Astrocyte (in vitro differentiated cells and primary cell): ENCODE data around the gene STUM. TPM values are rescaled to one million over a fixed set of nuclear protein-coding genes. Genes with fewer than 3 reads are reported as not detected.

ENCODE experiments used
- DNase-seq: peaks from one replicate; pipeline ENCODE4 v3.0.0-alpha.2; 2010; ENCODE audit warnings: low read depth
- FAIRE-seq: peaks from 2 replicates; lab custom pipeline; 2011; peaks lifted over from hg19 to GRCh38; lab: Jason Lieb, UNC
- H2AFZ ChIP-seq: 2 replicates; pipeline ENCODE4 v1.6.0; 2012; ENCODE audit warnings: low read depth, low read length, inconsistent platforms
- H3K27ac ChIP-seq: 2 replicates; pipeline ENCODE4 v1.5.1; 2011; ENCODE audit warnings: low read depth, low read length, inconsistent platforms
- H3K27me3 ChIP-seq: 2 replicates; pipeline ENCODE4 v1.6.0; 2011; ENCODE audit warnings: low read length, inconsistent platforms; ENCODE audit not compliant: insufficient read depth
- H3K36me3 ChIP-seq: 2 replicates; pipeline ENCODE4 v1.5.1; 2011; ENCODE audit warnings: low read length, inconsistent platforms; ENCODE audit not compliant: insufficient read depth
- H3K4me1 ChIP-seq: 2 replicates; pipeline ENCODE4 v1.5.1; 2011; ENCODE audit warnings: low read length, inconsistent platforms; ENCODE audit not compliant: insufficient read depth
- H3K4me2 ChIP-seq: 2 replicates; pipeline ENCODE4 v1.6.0; 2012; ENCODE audit warnings: low read length, inconsistent platforms
- H3K4me3 ChIP-seq: 2 replicates; pipeline ENCODE4 v1.5.1; 2011; ENCODE audit warnings: low read depth, mild to moderate bottlenecking, low read length, inconsistent platforms; ENCODE audit not compliant: insufficient read depth
- H3K79me2 ChIP-seq: 2 replicates; pipeline ENCODE4 v1.6.0; 2012; ENCODE audit warnings: mild to moderate bottlenecking, low read length, inconsistent platforms; ENCODE audit not compliant: insufficient read depth
- H3K9ac ChIP-seq: 2 replicates; pipeline ENCODE4 v1.6.0; 2012; ENCODE audit warnings: mild to moderate bottlenecking, low read length, inconsistent platforms
- H3K9me3 ChIP-seq: 2 replicates; pipeline ENCODE4 v1.5.1; 2012; ENCODE audit warnings: low read depth, mild to moderate bottlenecking, low read length, inconsistent platforms; ENCODE audit not compliant: insufficient read depth
- H4K20me1 ChIP-seq: 2 replicates; pipeline ENCODE4 v1.6.0; 2012; ENCODE audit warnings: low read length, inconsistent platforms; ENCODE audit not compliant: insufficient read depth
- H3K27ac Mint-ChIP-seq: one replicate; pipeline ENCODE4 v1.8.0; 2021; ENCODE audit warnings: mild to moderate bottlenecking, mixed read lengths; ENCODE audit not compliant: unreplicated experiment
- H3K27me3 Mint-ChIP-seq: one replicate; pipeline ENCODE4 v1.8.0; 2021; ENCODE audit warnings: low read depth, mixed read lengths; ENCODE audit not compliant: unreplicated experiment
- H3K36me3 Mint-ChIP-seq: one replicate; pipeline ENCODE4 v1.8.0; 2021; ENCODE audit warnings: low read depth, mixed read lengths; ENCODE audit not compliant: unreplicated experiment
- H3K4me1 Mint-ChIP-seq: one replicate; pipeline ENCODE4 v1.8.0; 2021; ENCODE audit warnings: low read depth, mixed read lengths; ENCODE audit not compliant: unreplicated experiment
- H3K4me3 Mint-ChIP-seq: one replicate; pipeline ENCODE4 v1.8.0; 2021; ENCODE audit warnings: mild to moderate bottlenecking, moderate library complexity, mixed read lengths; ENCODE audit not compliant: unreplicated experiment
- H3K9me3 Mint-ChIP-seq: one replicate; pipeline ENCODE4 v1.8.0; 2021; ENCODE audit warnings: mild to moderate bottlenecking, mixed read lengths; ENCODE audit not compliant: unreplicated experiment
- CTCF ChIP-seq: IDR thresholded peaks from 2 replicates; pipeline ENCODE4 v1.5.1; 2011; ENCODE audit warnings: low read depth, mild to moderate bottlenecking, inconsistent platforms, low read length, moderate library complexity; ENCODE audit not compliant: insufficient read depth
- EZH2 ChIP-seq: IDR thresholded peaks from 2 replicates; pipeline ENCODE4 v1.6.1; 2012; ENCODE audit warnings: mild to moderate bottlenecking, low read length, inconsistent platforms; ENCODE audit not compliant: insufficient read depth
- total RNA-seq: library from RNA; stranded (reverse); gene quantifications from 2 replicates; pipeline ENCODE4 v1.2.1, GENCODE V29; 2021

Gene STUM
- total RNA-seq, 1 donor from 2014 or later = not detected

DNA sequence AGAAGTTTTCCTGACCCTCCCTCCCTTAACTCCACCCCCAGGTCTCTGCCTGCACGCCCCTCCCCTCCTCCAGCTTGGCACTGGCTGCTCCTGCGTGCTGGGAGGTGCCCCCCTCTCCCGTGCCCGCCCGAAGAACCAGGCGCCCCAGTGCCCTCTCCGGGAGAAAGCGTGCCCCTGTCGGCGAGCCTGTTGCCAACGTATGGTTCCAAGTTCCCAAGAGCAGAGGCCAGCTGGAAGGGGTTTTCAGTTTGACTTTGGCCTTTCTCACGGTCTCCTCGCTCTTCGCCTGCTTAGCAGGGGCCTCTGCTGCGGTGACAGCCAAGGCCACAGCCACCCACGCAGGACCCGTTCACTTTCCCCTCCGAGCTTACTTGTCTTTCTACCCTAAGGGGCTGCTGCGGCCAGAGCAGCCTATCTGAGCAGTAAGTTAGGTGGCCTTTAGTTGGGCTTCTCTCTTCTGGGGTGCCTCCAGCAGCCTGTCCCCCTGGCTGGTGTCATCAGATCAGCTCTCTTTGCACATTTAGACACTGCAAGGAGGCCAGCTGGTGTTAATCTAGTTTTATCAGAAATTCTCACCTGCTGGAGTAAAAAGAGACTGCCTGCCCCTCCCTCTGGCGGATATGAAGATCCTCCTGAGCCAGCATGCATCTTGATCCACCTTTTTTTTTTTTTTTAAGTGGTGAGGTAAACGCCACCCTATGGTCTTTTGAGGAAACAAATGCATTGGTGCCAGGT lies 1.5 kb downstream of the STUM start:
- H3K4me1 ChIP-seq = peaks cover 3% of the 10 kb centered on the region
- no peaks in the 10 kb centered on the region for H4K20me1 ChIP-seq
- H3K27me3 ChIP-seq = peaks cover 53% of the 10 kb centered on the region
- H3K36me3 ChIP-seq = no peaks in the 10 kb centered on the region
- H3K4me3 Mint-ChIP-seq = no peak overlapping the region
- TF ChIP-seq CTCF (no peak), EZH2 (no peak)
- peak overlapping the region; percentile 84 for H3K4me2 ChIP-seq
- H3K36me3 Mint-ChIP-seq = no peaks in the 10 kb centered on the region
- peaks cover 2% of the 10 kb centered on the region for H3K4me1 Mint-ChIP-seq
- H3K79me2 ChIP-seq = no peaks in the 10 kb centered on the region
- H3K27me3 Mint-ChIP-seq = peaks cover 64% of the 10 kb centered on the region
- H2AFZ ChIP-seq = no peak overlapping the region
- DNase-seq (no peak), FAIRE-seq (no peak)
- H3K4me3 ChIP-seq = no peak overlapping the region
- H3K9ac ChIP-seq = no peak overlapping the region
- no peak overlapping the region for H3K27ac ChIP-seq
- no peaks in the 10 kb centered on the region for H3K9me3 ChIP-seq
- H3K9me3 Mint-ChIP-seq = no peaks in the 10 kb centered on the region
- H3K27ac Mint-ChIP-seq = no peak overlapping the region

DNA sequence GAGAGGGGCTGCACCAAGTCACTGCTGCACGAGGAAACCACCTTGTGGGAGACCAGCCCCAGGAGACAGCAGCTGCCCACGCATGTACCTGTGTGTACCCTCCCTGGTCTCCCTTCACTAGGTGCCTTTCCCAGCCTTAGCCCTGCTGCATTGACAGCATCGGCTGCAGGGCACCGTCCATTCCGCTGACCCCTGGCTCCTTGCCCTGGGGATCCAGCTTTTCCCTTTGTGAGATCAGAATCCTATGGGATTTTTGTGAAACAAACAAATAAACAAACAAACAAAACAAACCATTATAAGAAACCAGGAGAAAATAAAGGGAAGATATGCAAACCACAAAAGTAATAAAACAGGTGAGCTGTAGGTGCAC lies 2.1 kb downstream of the STUM start:
- Histone ChIP-seq H4K20me1 (no peaks in the 10 kb centered on the region), H3K9me3 (no peaks in the 10 kb centered on the region), H3K4me3 (no peak overlapping the region), H2AFZ (no peak overlapping the region), H3K36me3 (no peaks in the 10 kb centered on the region), H3K79me2 (no peaks in the 10 kb centered on the region), H3K27ac (no peak overlapping the region), H3K27me3 (peaks cover 54% of the 10 kb centered on the region), H3K9ac (no peak overlapping the region), H3K4me1 (peaks cover 3% of the 10 kb centered on the region), H3K4me2 (no peak overlapping the region)
- Mint-ChIP-seq H3K9me3 (no peaks in the 10 kb centered on the region), H3K27me3 (peaks cover 63% of the 10 kb centered on the region), H3K4me1 (peaks cover 2% of the 10 kb centered on the region), H3K27ac (no peak overlapping the region), H3K4me3 (no peak overlapping the region), H3K36me3 (no peaks in the 10 kb centered on the region)
- FAIRE-seq (no peak), DNase-seq (no peak)
- no peak for TF ChIP-seq CTCF
- no peak for TF ChIP-seq EZH2

- H3K79me2 ChIP-seq = no peaks in the 10 kb centered on the region
- H3K27me3 ChIP-seq = peaks cover 47% of the 10 kb centered on the region
- DNase-seq (no peak), FAIRE-seq (no peak)
- Mint-ChIP-seq H3K9me3 (no peaks in the 10 kb centered on the region), H3K27me3 (peaks cover 59% of the 10 kb centered on the region), H3K36me3 (no peaks in the 10 kb centered on the region), H3K27ac (no peak overlapping the region), H3K4me3 (no peak overlapping the region), H3K4me1 (peaks cover 2% of the 10 kb centered on the region)
- H2AFZ ChIP-seq = no peak overlapping the region
- no peak overlapping the region for H3K27ac ChIP-seq
- H3K4me2 ChIP-seq = no peak overlapping the region
- H3K4me3 ChIP-seq = no peak overlapping the region
- no peaks in the 10 kb centered on the region for H4K20me1 ChIP-seq
- TF ChIP-seq EZH2 (no peak), CTCF (no peak)
- peaks cover 3% of the 10 kb centered on the region for H3K4me1 ChIP-seq
- H3K9ac ChIP-seq = no peak overlapping the region
- no peaks in the 10 kb centered on the region for H3K9me3 ChIP-seq
- H3K36me3 ChIP-seq = no peaks in the 10 kb centered on the region
These were observed 2.7 kb downstream of the STUM start for GRCh38 chr1:226551299-226551698.
